Keratinocyte (primary cell): Measurements from ENCODE around the gene ALDOA. TPM values are rescaled to one million over a fixed set of nuclear protein-coding genes. Genes with fewer than 3 reads are reported as not detected.
A peak's percentile ranks its signal among the peaks of the same experiment; 100 is the strongest.

Experiments used
- DNase-seq: peaks from one replicate; pipeline ENCODE4 v3.0.0-alpha.2; 2011; ENCODE audit warnings: low read depth, missing footprints, low spot score
- FAIRE-seq: peaks from 2 replicates; lab custom pipeline; 2011; peaks lifted over from hg19 to GRCh38; lab: Jason Lieb, UNC
- H2AFZ ChIP-seq: 2 replicates; pipeline ENCODE4 v1.6.0; 2012; ENCODE audit warnings: low read length, control low read depth, inconsistent platforms; ENCODE audit not compliant: control insufficient read depth
- H3K27ac ChIP-seq: 2 replicates; pipeline ENCODE4 v1.5.1; 2011; ENCODE audit warnings: low read length; ENCODE audit not compliant: control insufficient read depth, insufficient read depth
- H3K27me3 ChIP-seq: 3 replicates; pipeline ENCODE4 v1.6.0; 2011; ENCODE audit warnings: low read length; ENCODE audit not compliant: control insufficient read depth, insufficient read depth; ENCODE audit errors: extremely low read depth
- H3K36me3 ChIP-seq, 2 experiments: 2 replicates in 1 of 2; 3 replicates in 1 of 2; pipeline ENCODE4 v1.5.1; 2011; ENCODE audit warnings: low read length in 2 of 2, mild to moderate bottlenecking in 1 of 2; ENCODE audit not compliant: control insufficient read depth in 2 of 2, insufficient read depth in 2 of 2; ENCODE audit errors: extremely low read depth in 1 of 2
- H3K4me1 ChIP-seq: 3 replicates; pipeline ENCODE4 v1.5.1; 2011; ENCODE audit warnings: low read length; ENCODE audit not compliant: control insufficient read depth, insufficient read depth; ENCODE audit errors: extremely low read depth
- H3K4me2 ChIP-seq: 3 replicates; pipeline ENCODE4 v1.6.0; 2011; ENCODE audit warnings: low read depth, low read length; ENCODE audit not compliant: control insufficient read depth, insufficient read depth; ENCODE audit errors: extremely low read depth
- H3K4me3 ChIP-seq, 3 experiments: fragments of 200-600 bp in 1 of 3; sonication (generic) in 1 of 3; 2 replicates in 2 of 3; 3 replicates in 1 of 3; pipeline ENCODE4 v1.5.1; 2011 to 2016; ENCODE audit warnings: low read length in 3 of 3, mild to moderate bottlenecking in 3 of 3, control low read depth in 2 of 3, inconsistent platforms in 1 of 3, low read depth in 1 of 3, mixed read lengths in 1 of 3, mixed run types in 1 of 3, moderate library complexity in 1 of 3; ENCODE audit not compliant: control insufficient read depth in 2 of 3, insufficient read depth in 2 of 3; ENCODE audit errors: extremely low read depth in 1 of 3
- H3K79me2 ChIP-seq: 2 replicates; pipeline ENCODE4 v1.6.0; 2012; ENCODE audit warnings: low read length; ENCODE audit not compliant: control insufficient read depth, insufficient read depth
- H3K9ac ChIP-seq: 3 replicates; pipeline ENCODE4 v1.6.0; 2011; ENCODE audit warnings: low read length; ENCODE audit not compliant: control insufficient read depth, insufficient read depth; ENCODE audit errors: extremely low read depth
- H3K9me1 ChIP-seq: 3 replicates; pipeline ENCODE4 v1.6.0; 2011; ENCODE audit warnings: low read length; ENCODE audit not compliant: control insufficient read depth, insufficient read depth; ENCODE audit errors: extremely low read depth
- H3K9me3 ChIP-seq: 2 replicates; pipeline ENCODE4 v1.5.1; 2012; ENCODE audit warnings: low read depth, low read length; ENCODE audit not compliant: control insufficient read depth
- H4K20me1 ChIP-seq: 3 replicates; pipeline ENCODE4 v1.6.0; 2011; ENCODE audit warnings: low read length; ENCODE audit not compliant: control insufficient read depth, insufficient read depth; ENCODE audit errors: extremely low read depth
- EZH2 ChIP-seq: IDR thresholded peaks from one replicate; pipeline ENCODE4 v1.6.1; 2012; ENCODE audit warnings: inconsistent platforms, mild to moderate bottlenecking, low read length, moderate library complexity
- dilution Hi-C: fragments of 300-500 bp; cut with MboI; formaldehyde crosslinking; loops from one replicate; pipeline ENCODE4 v1.7.0; 2020; ENCODE audit warnings: low sequenced_read_pairs; ENCODE audit not compliant: extremely low pct_ligation_motif_present
- polyA plus RNA-seq, 5 experiments: library from polyadenylated mRNA; depleted of rRNA in 3 of 5; stranded (reverse) in 3 of 5; stranded (forward) in 1 of 5; unstranded in 1 of 5; fragments of >200 nt; gene quantifications; 1 replicate in 1 of 5; 2 replicates in 3 of 5; 3 replicates in 1 of 5; pipeline versions ENCODE4 v1.2.1 to v1.2.3, GENCODE V29; 2011 to 2012; ENCODE audit warnings: missing spikeins in 2 of 5, low read depth in 1 of 5, low replicate concordance in 1 of 5
- TF ChIP-seq, protein P1 (sequence below), 3 experiments: IDR thresholded peaks in 1 of 3; conservative IDR thresholded peaks in 1 of 3; optimal IDR thresholded peaks in 1 of 3; 2 replicates in 2 of 3; 3 replicates in 1 of 3; pipeline versions ENCODE3 to v1.5.1; 2011; ENCODE audit warnings: low read length in 3 of 3, mild to moderate bottlenecking in 3 of 3, moderate library complexity in 2 of 3, control low read depth in 1 of 3, inconsistent platforms in 1 of 3; ENCODE audit not compliant: insufficient read depth in 2 of 3; ENCODE audit errors: extremely low read depth in 1 of 3

Gene ALDOA
- polyA plus RNA-seq, 1 donor (not counting 4 experiments of a cell fraction or from before 2014, with no cell fraction given): 800 TPM

DNA sequence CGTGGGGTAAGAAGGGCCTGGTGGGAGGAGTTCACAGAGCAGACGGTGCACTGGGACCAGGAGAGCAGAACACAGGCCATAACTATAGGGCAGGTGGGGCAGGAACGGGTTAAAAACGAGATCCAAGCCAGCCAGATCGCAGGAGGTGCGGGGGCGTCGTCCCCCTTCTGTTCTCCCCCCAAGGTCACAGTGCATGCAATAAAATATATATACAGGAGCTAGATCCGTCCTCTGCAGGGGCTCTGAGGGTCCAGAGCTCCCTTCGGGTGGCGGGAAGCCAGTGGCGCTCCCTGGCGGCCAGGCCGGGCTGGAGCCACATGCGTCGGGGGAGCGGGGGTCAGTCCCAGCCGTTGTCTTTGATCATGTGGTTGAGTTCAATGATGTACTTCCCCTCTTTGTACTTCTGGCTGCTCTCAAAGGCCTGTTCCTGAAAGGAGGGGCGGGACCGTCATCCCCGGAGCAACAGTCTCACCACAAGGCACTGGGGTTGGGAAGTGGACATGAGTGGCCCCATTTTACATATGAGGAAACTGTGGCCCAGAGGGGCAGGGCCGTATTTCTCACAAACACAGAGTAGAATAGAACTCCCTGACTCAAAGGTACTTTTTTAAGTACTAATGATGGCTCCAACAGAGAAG, 26.9 kb downstream of the ALDOA start:
- no peak for FAIRE-seq
- Histone ChIP-seq H3K9ac (peak overlapping the region; percentile 39), H3K79me2 (no peaks in the 10 kb centered on the region), H3K4me3 (peak overlapping the region; percentile 22 to 60 (median 46)), H3K9me3 (peaks cover 5% of the 10 kb centered on the region), H3K9me1 (no peaks in the 10 kb centered on the region), H3K4me2 (peak overlapping the region; percentile 72), H2AFZ (peak overlapping the region; percentile 55), H3K36me3 (no peaks in the 10 kb centered on the region), H3K4me1 (peaks cover 51% of the 10 kb centered on the region), H4K20me1 (no peaks in the 10 kb centered on the region), H3K27ac (peak overlapping the region; percentile 5), H3K27me3 (no peaks in the 10 kb centered on the region)
- no peak for DNase-seq
- TF ChIP-seq, protein P1, sequence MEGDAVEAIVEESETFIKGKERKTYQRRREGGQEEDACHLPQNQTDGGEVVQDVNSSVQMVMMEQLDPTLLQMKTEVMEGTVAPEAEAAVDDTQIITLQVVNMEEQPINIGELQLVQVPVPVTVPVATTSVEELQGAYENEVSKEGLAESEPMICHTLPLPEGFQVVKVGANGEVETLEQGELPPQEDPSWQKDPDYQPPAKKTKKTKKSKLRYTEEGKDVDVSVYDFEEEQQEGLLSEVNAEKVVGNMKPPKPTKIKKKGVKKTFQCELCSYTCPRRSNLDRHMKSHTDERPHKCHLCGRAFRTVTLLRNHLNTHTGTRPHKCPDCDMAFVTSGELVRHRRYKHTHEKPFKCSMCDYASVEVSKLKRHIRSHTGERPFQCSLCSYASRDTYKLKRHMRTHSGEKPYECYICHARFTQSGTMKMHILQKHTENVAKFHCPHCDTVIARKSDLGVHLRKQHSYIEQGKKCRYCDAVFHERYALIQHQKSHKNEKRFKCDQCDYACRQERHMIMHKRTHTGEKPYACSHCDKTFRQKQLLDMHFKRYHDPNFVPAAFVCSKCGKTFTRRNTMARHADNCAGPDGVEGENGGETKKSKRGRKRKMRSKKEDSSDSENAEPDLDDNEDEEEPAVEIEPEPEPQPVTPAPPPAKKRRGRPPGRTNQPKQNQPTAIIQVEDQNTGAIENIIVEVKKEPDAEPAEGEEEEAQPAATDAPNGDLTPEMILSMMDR (optimal IDR thresholded peaks at IDR 0.05 in 1 of 3, IDR thresholded peaks at IDR 0.05 in 1 of 3, conservative IDR thresholded peaks at IDR 0.05 in 1 of 3; ENCODE audit: extremely low read depth in 1 of 3, insufficient read depth in 2 of 3, low read length in 3 of 3): peak; percentile 37 to 61 (median 59)
- TF ChIP-seq EZH2: no peak
- dilution Hi-C loops: no loop called here

DNA sequence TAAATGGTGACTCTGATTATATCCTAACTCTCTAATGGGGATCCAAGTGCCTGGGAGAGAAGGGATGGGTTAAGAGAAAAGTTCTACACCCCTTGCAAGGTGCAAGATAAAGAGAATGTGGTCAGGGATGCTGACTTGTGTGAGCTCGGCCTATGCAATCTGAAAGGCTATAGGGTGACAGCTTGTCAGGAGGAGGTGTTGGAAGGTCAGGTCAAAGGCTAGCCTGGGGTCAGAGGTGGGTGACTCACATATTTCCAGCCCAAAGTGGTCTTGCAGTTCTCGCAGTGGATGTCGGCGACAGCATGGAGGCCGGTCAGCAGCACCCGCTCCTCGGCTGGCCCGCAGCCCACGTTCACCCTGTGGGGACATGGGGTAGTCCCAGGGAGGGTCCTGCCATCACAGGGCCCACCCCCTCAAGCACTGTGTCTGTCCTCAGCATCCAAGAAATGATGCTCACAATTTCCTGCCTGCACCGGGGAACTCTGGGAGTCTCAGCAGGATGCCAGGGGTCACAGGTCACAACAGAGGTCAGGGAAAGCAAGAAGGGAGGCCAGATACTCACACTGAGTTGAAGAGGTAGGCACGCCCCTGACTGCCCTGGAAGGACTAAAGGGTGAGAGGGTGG, 29.1 kb downstream of the ALDOA start:
- Histone ChIP-seq H3K9ac (no peak overlapping the region), H2AFZ (no peak overlapping the region), H3K4me1 (peaks cover 38% of the 10 kb centered on the region), H3K4me3 (peak overlapping the region in 1 of 3 experiments; percentile 56), H4K20me1 (no peaks in the 10 kb centered on the region), H3K79me2 (no peaks in the 10 kb centered on the region), H3K27ac (no peak overlapping the region), H3K36me3 (no peaks in the 10 kb centered on the region), H3K27me3 (no peaks in the 10 kb centered on the region), H3K9me3 (peaks cover 5% of the 10 kb centered on the region), H3K9me1 (no peaks in the 10 kb centered on the region), H3K4me2 (peak overlapping the region; percentile 95)
- TF ChIP-seq EZH2: no peak
- TF ChIP-seq, protein P1 (optimal IDR thresholded peaks at IDR 0.05 in 1 of 3, IDR thresholded peaks at IDR 0.05 in 1 of 3, conservative IDR thresholded peaks at IDR 0.05 in 1 of 3; ENCODE audit: extremely low read depth in 1 of 3, insufficient read depth in 2 of 3, low read length in 3 of 3): no peak
- DNase-seq (no peak), FAIRE-seq (no peak)
- dilution Hi-C loops: no loop called here
